GM19351 (cell line): ENCODE results near the gene CFAP46.
"Not testable (repeated sequence)": the region's sequence is repeated elsewhere in the genome, so short reads cannot be mapped to it uniquely, and the experiment has no call there.

ENCODE experiments used
- ATAC-seq: cut with Tn5 transposase; IDR thresholded peaks from one replicate; pipeline ENCODE4 v1.9.1; 2021; ENCODE audit warnings: mild to moderate bottlenecking, moderate library complexity; ENCODE audit not compliant: unreplicated experiment

CFAP46 gene

DNA sequence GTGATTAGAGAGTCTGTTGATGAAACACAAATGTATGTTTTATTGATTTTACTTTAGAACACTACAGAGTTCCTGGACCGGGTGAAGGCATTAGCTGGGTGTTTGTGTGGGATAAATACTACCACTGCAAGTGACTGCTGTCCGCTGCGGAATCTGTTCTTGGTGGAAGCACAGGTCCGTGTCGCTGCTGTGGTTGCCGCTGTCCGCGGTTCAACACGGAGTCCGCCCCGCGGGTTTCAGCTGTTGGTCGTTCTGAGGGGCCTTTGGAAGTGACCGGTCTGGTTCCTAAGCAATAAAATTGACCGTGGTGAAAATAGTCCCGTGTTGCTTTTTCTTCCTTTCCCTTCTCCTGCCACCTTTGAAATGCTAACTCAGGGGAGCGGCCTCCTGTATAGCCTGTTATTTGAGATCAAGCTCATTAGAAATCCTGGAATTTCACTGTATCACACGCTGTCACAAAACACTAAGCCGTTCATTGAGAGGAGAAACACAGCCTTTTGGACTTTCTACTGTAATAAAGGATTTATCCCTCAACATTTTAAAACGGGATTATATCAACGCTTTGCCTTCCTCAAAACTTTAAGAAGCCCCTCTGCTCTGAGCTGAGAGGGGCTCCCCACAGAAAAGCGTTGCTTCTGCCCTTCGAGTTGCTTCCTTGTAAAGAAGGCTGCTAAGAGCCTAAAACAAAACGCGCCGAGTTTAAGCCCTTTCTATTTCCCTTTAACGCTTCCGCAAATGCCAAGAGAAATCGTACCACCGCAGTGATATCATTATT is 159.0 kb downstream of the CFAP46 start:
- no peak for ATAC-seq

DNA sequence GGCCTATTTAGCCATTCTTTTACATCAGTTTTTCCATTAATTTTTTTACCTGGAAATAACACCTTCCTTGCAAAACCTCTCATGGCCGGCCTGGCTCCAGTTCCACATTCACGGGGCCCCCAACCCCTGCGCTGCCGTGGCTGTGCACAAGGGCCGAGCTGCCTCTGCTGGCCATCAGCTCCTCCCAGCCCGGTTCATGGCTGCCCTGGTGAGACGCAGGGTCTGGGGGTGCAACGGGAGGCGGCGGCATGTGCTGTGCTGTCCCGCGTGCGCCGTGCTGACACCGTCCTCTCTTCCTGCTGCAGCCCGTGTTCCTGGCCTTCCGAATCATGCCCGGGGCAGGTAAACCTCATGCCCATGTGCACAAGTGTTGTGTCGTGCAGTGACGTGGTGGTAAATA is 160.8 kb downstream of the CFAP46 start:
- no peak for ATAC-seq

DNA sequence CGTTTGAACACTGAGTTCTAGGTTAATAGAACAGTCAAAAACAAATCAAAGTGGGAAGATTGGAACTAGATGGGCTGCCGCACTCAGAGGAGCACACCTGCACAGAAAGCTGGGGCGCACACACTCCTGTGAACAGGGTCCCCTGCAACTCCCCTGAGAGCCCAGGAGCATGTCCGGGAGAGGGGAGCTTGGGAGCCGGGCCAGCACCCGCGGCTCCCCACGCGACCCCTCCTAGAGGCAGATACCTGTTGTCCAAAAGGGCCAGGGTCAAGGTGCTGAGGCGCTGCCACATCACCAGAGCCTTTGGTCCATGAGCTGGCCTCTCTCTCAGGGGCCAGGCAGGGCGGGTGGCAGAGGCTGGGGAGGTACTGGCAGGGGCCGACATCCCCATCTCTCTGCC is 162.0 kb downstream of the CFAP46 start:
- ATAC-seq = no peak

DNA sequence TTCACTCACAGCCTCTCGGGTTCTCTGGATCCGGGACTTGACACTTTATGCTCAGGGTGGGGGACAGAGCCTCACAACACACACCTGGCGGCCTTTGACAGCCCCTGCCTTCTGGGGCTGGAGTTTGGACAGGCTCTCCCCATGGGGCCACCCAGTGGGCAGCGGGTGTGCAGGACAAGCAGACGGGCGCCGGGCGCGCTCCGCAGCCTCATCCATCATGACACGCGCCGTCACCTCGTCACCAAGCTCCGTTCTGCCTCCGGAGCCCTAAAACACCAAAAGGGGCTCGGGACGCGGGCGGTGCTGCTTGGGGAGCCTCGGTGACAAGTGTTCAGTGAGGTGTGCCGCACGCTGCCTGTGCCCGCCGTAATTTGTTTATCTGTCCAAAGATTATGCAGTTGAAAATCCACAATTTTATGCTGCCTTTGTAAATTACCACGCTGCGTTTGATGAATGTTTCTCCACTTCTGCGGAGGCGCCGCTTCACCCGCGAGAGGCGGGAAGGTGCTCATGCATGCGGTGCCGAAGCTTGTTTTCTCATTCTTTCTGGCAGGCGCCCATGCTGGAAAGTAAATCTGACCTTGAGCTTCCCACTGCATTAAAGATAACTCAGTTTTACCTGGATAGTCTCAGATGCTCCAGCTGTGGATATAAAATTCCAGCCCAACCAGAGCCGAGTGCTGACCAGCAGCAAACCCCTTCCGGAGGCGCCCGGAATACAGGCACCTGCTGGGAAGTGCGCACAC is 162.6 kb downstream of the CFAP46 start:
- ATAC-seq = no peak

DNA sequence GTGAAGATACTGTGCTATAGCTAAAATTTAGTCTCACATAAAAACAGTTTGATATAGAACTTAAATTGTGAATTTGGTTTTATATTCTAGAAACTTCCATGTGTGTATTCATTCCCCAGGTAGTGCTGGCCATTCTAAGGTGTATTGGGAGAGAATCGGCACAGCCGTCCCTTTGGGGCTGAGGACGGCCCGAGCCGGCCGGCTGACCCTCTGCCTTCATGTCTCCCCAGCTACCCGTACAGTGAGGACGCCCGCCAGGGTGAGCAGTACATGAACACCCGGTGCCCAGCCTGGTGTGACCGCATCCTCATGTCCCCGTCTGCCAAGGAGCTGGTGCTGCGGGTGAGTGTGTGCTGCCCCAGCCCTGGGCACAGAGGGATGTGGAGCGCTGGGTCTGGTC is 164.9 kb downstream of the CFAP46 start:
- no peak for ATAC-seq

DNA sequence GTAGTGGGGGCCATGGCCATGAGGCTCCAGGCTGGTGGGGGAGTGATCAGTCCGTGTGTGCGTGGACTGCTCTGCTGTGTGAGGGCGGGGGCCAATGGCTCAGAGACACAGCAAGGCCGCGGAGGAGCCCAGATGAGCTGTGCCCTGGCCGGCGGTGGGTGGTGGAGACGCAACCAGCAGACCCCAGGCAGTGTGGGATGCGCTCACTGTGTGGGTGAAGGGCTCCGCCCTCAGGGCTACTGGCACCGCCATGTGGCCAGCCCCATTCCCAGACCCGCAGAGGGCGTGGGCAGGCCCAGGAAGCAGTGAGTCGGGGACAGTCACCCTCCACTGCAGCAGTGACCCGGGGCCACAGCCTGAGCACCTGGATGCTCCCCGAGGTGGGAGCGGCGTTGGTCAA is 165.5 kb downstream of the CFAP46 start:
- no peak for ATAC-seq

DNA sequence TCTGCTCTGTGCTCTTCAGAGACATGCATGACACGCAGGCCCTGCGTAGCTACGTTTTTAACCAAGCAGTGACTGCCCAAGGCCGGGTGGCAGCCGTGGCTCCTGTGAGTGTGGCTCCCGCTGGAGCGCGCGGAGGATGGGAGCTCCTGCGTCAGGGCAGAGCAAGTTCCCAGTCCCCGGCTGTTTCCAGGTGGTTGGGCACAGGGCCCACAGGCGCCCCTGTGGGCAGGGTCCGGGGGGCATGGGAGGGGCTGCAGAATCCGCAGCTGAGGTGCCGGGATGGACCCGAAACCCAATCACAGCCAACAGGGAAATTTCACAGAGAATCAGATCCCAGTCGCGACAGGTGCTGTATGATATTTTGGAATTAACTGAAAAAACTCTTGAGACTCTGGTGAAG is 166.2 kb downstream of the CFAP46 start:
- no peak for ATAC-seq

DNA sequence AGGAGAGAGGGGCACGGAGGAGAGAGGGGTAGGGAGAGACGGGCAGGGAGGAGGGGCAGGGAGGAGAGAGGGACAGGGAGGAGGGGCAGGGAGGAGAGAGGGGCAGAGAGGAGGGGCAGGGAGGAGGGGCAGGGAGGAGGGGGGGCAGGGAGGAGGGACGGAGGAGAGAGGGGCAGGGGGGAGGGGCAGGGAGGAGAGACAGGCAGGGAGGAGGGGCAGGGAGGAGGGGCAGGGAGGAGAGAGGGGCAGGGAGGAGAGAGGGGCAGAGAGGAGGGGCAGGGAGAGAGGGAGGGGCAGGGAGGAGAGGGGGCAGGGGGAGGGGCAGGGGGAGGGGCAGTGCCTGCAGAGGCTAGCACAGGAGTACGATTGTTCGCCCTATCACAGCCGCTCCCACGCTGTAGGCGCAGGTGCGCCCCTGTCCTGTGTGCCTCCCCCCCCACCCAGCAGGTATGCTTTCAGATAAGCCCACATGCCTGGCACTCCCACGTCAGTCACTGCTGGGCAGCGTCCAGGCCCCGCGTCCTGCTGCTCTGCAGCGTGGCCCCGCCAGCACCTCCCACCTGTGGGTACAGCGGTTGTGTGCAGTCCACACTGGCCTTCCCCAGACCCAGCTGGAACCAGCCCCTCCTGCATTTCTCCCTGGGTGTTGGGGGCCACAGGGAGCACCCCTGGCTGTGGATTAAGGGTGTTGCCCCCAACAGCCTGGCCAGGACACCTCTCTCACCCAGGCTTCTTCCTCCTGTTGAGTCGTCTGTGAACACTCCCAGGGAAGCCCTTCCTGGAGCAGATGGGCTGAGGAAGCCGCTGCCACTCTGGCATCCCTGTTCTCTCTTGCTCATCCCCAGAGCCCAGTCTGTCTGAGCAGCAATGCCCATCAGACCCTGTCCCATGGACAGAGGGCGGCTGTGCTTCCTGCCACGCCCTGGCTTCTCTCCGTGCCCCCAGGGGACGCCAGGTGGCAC is 167.2 kb downstream of the CFAP46 start:
- no peak for ATAC-seq

DNA sequence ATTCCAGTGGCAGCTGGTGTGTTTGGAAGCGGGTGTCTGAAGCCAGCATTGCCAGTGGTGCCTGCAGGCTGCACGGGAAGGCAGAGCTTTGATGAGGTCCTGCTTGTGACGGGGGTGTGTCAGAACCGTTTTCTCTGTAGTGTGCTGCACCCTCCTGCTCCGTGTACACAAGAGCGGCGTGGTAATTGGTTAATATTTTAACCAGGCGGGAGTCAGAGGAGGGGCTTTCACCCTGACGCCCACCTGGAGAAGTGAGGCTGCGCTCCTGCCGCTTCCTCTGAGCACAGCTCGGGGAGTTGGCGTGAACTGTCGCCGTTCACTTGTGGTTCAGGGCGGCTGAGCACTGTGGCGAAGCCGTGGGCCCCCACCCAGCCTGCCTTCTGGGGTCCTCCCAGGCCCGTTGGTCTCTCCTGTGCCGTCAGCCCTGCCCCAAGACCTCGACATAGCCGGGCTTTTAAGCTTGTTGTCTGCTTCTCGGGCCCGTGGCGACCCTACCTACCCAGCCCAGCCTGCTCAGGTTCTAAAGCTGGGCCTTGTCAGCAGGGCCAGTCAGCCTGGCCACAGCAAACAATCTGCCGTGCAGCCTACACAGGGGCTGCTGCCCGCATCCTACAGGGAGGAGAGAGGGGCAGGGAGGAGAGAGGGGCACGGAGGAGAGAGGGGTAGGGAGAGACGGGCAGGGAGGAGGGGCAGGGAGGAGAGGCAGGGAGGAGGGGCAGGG is 168.0 kb downstream of the CFAP46 start:
- no peak for ATAC-seq

DNA sequence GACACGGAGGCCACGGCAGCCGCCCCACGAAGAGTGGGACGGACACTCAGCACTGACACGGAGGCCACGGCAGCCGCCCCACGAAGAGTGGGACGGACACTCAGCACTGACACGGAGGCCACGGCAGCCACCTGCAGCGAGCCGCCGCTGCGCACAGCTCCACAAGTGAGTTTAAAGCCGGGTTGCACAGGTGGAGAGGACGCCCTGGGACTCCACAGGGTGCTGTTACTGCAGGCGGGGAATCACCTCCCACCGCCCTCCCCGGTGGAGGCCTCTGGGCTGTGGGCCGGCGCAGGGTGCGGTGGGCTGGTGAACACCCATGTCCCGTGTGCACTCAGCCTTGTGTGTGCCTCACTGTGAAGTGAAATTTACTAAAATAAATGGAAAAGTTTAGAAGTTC is 169.6 kb downstream of the CFAP46 start:
- ATAC-seq = not testable (repeated sequence)

DNA sequence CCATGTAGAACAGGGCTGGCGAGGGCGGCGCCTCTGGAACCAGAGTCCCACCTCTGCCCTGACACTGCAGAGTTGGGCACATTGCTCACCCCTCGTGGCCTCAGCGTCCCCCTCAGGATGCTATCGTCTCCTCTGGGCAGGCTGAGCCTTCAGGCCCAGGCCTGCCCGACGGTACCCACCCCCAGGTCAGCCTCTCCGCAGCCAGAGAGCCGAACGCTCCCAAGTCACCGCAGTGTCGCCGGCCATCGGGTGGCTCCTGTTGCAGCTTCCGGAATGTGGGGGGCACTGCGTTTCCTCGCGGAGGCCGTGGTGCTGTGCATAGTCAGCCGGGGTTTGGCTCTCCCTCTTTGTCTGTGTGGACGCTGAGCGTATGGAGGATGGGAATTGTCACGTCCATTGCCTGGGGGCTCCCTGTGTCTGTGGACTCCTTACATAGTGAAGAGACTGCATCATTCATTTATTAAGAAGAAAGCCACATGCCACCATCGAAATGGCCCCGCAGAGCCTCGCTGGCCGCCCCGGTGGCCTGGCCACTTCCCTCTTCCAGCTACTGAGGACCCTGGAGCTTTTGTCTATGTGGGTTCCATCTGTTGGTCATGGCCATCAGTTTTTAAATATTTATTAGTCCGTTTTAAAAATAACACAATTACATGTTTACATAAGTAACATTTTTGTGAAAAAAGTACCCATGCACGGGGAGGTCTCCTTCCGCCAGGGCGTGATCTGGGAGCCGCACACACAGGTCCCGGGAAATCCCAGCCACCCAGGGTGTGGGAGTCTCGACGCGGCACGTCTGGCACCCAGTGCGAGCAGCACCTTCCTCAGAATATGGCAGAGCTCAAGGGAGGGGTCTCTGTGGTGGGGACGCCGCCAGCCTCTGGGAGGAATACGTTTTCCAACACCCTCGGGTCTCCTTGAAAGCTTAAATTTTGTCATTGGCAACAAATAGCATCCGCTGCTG is 172.0 kb downstream of the CFAP46 start:
- ATAC-seq = no peak

DNA sequence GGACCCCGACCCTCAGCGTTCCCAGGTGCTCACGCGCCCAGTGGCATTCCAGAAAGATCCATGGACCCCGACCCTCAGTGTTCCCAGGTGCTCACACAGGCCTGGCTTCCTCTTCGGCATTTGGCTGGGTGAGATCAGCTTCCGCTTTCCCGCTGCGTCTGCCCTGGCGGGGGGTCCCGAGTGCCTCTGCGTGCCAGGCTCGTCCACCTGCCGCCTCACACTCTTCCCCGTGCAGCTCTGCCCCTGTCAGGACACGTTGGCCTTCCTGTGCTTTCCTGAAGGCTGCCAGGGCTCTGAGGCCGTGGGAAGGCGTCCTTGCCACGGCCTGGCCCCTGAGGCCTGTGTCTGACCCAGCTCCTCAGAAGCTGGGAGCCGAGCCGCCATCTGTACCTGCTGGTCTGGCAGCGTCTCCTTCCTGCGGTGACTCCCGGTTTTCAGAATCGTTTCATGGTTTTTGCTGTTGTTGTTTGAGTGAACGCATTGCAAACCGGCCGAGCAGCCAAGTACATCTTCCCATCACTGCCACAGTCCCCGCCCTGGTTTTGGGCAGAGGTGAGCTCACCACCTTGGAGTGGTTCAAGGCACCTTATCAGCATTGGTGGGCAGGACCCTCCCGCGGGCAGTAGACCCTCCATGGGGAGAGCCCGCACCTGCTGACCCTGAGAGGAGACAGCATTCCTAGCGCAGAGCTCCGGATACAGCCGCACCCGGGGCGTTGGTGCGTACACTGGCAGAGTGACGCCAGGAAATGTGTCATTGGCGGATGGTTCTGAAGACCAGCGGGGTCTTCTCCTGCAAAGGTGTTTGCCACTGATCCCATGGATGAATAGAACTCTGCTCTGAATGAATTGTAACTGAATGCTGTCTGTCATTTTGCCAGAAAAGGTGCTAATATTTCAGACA is 173.8 kb downstream of the CFAP46 start:
- ATAC-seq = no peak

DNA sequence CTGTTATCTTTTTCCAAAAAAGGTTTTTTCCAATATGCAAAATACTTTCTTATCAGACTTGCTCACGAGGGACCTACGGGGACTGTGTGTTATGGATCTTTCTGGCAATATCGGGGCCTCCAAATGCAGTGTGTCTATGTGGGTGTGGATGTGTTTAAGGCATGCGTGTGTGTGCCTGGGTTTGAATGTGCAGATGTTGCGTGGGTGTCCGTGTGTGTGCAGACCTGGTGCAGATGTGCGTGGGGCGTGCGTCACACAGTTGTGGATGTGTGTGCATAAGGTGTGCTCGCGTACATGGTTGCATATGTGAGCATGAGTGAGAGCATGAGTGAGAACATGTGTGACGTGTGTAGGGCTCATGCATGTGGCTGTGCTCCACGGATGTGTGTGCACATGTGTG is 176.1 kb downstream of the CFAP46 start:
- ATAC-seq = no peak

DNA sequence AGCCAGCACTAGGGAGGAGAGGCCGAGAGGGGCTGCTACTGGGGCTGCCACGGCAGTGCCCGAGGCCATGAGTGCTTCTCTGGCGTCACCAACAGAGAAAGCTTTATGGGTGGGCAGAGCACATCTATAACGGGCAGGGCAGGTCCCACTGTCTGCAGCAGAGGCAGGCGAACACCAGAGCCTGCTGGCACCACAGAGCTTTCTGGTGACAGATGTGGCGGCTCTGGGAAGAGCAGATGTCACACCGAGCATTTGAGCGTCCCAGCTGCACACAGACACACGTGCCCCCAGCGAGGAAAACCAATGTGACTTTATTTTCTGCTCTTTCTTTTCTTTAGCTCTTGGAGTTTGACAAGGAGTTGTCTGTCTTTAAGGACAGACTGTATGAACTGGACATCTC is 176.9 kb downstream of the CFAP46 start:
- ATAC-seq = no peak

DNA sequence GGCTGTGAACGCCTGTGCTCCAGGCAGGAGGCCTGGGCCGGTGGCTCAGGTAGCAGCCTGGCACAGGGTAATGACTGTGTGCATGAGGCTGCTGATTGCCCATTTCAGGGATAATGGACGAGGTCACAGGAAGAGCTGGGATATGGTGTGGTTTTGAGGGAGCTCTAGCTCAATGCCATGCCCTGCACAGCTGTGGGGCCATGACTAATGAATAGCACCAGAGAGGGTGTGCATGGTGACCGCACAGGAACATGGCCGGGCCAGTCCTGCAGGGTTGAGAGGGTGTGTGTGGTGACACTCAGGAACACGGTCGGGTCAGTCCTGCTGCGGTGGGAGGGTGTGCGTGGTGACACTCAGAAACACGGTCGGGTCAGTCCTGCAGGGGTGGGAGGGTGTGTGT is 178.3 kb downstream of the CFAP46 start:
- ATAC-seq = no peak

DNA sequence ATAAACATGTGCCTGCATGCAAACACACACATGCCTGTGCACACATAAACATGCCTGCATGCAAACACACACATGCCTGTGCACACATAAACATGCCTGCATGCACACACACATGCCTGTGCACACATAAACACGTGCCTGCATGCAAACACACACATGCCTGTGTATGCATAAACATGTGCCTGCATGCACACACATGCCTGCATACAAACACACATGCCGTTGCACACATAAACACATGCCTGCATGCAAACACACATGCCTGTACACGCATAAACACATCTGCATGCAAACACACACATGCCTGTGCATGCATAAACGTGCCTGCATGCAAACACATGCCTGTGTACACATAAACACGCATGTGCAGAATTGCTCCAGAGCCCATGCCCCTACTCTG is 178.8 kb downstream of the CFAP46 start:
- ATAC-seq = no peak

DNA sequence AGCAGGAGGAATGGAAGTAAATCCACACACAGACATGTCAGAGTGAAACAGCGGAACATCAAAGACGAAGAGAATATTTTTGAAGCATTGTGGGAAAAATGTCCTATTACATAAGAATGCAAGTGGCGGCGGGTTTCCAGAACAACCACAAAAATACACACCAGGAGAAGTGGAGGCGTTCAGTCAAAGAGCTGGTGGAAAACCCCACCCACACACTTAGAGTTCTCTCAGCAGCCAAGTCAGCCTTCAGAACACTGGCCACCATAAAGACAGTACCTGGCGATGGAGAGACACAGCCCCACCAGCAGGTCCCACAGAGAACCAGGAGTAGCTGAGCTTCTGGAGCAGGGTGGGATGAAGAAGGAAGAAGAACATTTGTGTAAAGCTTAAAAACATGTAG is 180.1 kb downstream of the CFAP46 start:
- ATAC-seq = no peak

DNA sequence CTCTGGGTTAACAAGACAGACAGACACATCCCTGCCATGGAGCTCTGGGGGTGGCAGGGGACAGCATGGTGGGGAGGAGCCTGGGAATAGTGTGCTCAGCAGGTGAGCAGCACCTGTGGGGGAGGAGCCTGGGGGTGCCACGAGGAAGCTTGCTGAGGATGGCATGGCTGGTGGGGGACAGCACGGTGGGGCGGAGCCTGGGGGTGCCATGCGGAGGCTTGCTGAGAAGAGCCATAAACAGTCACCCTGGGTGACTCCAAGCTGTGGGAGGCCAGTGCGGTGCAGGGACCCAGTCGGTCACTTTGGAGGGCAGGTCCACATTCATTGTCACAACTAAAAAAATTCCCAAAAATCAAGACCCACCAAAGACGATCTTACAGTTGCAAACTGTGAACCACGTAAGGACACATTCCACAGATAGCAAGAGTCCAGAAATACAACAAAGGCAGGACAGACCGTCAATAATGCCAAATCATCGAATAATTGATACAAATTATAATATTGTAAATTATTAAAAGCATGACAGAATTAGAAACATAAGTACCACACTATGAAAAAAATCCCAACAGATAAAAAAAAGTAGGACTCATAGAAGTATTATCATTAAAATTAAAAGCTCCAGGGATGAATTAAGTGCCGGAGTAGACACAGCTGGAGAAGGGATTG is 180.8 kb downstream of the CFAP46 start:
- no peak for ATAC-seq
